Astrocyte (in vitro differentiated cells and primary cell): Measurements from ENCODE around the gene B4GALNT3.

Experiments used
- CTCF ChIP-seq: IDR thresholded peaks from 2 replicates; pipeline ENCODE4 v1.5.1; 2011; ENCODE audit warnings: low read depth, mild to moderate bottlenecking, inconsistent platforms, low read length, moderate library complexity; ENCODE audit not compliant: insufficient read depth
- EZH2 ChIP-seq: IDR thresholded peaks from 2 replicates; pipeline ENCODE4 v1.6.1; 2012; ENCODE audit warnings: mild to moderate bottlenecking, low read length, inconsistent platforms; ENCODE audit not compliant: insufficient read depth

- no peak for TF ChIP-seq CTCF
- no peak for TF ChIP-seq EZH2
Observed at GRCh38 chr12:597926-598568, 138.3 kb downstream of the B4GALNT3 start.
